GM21786 (cell line): ENCODE data around the gene JCAD.
"Not testable (repeated sequence)": the region's sequence is repeated elsewhere in the genome, so short reads cannot be mapped to it uniquely, and the experiment has no call there.

Source experiments
- ATAC-seq: cut with Tn5 transposase; IDR thresholded peaks from one replicate; pipeline ENCODE4 v1.9.1; 2021; ENCODE audit not compliant: unreplicated experiment

The JCAD gene

GRCh38 chr10:30028006-30028737 is 31.2 kb downstream of the JCAD start:
- ATAC-seq = no peak

GRCh38 chr10:30027057-30028005 is 32.1 kb downstream of the JCAD start:
- ATAC-seq = peak; percentile 77

- no peak for ATAC-seq
Measured at GRCh38 chr10:30026578-30026977, 32.8 kb downstream of the JCAD start.

GRCh38 chr10:30026080-30026479 is 33.3 kb downstream of the JCAD start:
- no peak for ATAC-seq

GRCh38 chr10:30025428-30025827 is 34.0 kb downstream of the JCAD start:
- ATAC-seq = not testable (repeated sequence)

GRCh38 chr10:30022590-30022989 is 36.8 kb downstream of the JCAD start:
- no peak for ATAC-seq

- ATAC-seq = no peak
Measured at GRCh38 chr10:30019468-30019867, 39.9 kb downstream of the JCAD start.

GRCh38 chr10:30018496-30018895 is 40.9 kb downstream of the JCAD start:
- ATAC-seq = no peak

GRCh38 chr10:30017966-30018365 is 41.4 kb downstream of the JCAD start:
- no peak for ATAC-seq

GRCh38 chr10:30017556-30017955 is 41.8 kb downstream of the JCAD start:
- ATAC-seq = no peak

GRCh38 chr10:30014511-30014910 is 44.9 kb downstream of the JCAD start:
- ATAC-seq = no peak

GRCh38 chr10:30013757-30014156 is 45.6 kb downstream of the JCAD start:
- ATAC-seq = no peak

GRCh38 chr10:30011956-30012647 is 47.3 kb downstream of the JCAD start:
- no peak for ATAC-seq

GRCh38 chr10:30011396-30011795 is 48.0 kb downstream of the JCAD start:
- no peak for ATAC-seq

- ATAC-seq = no peak
Measured at GRCh38 chr10:30007406-30007805, 52.0 kb downstream of the JCAD start.

- ATAC-seq = no peak
Measured at GRCh38 chr10:30006410-30006809, 53.0 kb downstream of the JCAD start.

GRCh38 chr10:30005116-30005515 is 54.3 kb downstream of the JCAD start:
- ATAC-seq = not testable (repeated sequence)

- no peak for ATAC-seq
Measured at GRCh38 chr10:30002426-30003266, 56.7 kb downstream of the JCAD start.

- no peak for ATAC-seq
Measured at GRCh38 chr10:30000802-30001571, 58.4 kb downstream of the JCAD start.
